ENCODE results near the gene RNF135. TPM values are rescaled to one million over a fixed set of nuclear protein-coding genes. Genes with fewer than 3 reads are reported as not detected.

The RNF135 gene
- polyA plus RNA-seq, 1 donor from 2014 or later = 0.17 TPM

DNA sequence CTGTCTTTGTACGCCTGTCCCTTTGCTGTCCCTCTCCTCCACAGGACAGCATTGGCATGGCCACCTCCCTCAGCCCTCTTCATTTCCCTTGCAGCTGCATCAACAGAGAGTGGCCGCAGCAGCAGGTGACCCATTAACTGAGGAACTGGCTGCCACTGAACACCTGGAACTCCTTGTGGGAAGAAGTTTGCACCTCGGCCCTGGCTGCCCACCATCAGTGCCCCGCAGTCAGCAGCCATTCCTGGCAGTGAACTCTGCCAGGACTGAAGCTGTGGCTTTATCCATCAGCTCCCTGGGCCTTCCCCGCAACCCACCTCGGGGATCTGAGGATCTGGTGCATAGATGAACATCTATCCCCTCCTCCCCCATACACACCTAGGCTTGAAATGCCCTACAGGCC lies 13.1 kb upstream of the RNF135 start:
- Histone ChIP-seq H3K36me3 (ENCODE audit: insufficient read depth, low read length) (no peaks in the 10 kb centered on the region), H3K27ac (ENCODE audit: low read length) (no peak overlapping the region), H3K79me2 (replicated peaks; ENCODE audit: insufficient read depth, low read length) (no peaks in the 10 kb centered on the region), H3F3A (ENCODE audit: insufficient read depth, low read length, poor library complexity, severe bottlenecking) (no peaks in the 10 kb centered on the region), H4K20me1 (ENCODE audit: insufficient read depth) (no peaks in the 10 kb centered on the region), H3K9ac (ENCODE audit: low read length) (no peak overlapping the region), H3K4me2 (ENCODE audit: low read length) (no peak overlapping the region), H3K9me2 (ENCODE audit: insufficient read depth, low read length) (no peaks in the 10 kb centered on the region), H3K4me3 (ENCODE audit: low read length) (no peak overlapping the region), H3K9me3 (ENCODE audit: low read length) (no peaks in the 10 kb centered on the region), H2AFZ (ENCODE audit: low read depth, low read length) (no peak overlapping the region), H3K27me3 (ENCODE audit: insufficient read depth, low read depth, low read length) (no peaks in the 10 kb centered on the region)
- no peak for TF ChIP-seq SMC3 (conservative IDR thresholded peaks at IDR 0.05; ENCODE audit: poor library complexity)
- TF ChIP-seq, protein P1, sequence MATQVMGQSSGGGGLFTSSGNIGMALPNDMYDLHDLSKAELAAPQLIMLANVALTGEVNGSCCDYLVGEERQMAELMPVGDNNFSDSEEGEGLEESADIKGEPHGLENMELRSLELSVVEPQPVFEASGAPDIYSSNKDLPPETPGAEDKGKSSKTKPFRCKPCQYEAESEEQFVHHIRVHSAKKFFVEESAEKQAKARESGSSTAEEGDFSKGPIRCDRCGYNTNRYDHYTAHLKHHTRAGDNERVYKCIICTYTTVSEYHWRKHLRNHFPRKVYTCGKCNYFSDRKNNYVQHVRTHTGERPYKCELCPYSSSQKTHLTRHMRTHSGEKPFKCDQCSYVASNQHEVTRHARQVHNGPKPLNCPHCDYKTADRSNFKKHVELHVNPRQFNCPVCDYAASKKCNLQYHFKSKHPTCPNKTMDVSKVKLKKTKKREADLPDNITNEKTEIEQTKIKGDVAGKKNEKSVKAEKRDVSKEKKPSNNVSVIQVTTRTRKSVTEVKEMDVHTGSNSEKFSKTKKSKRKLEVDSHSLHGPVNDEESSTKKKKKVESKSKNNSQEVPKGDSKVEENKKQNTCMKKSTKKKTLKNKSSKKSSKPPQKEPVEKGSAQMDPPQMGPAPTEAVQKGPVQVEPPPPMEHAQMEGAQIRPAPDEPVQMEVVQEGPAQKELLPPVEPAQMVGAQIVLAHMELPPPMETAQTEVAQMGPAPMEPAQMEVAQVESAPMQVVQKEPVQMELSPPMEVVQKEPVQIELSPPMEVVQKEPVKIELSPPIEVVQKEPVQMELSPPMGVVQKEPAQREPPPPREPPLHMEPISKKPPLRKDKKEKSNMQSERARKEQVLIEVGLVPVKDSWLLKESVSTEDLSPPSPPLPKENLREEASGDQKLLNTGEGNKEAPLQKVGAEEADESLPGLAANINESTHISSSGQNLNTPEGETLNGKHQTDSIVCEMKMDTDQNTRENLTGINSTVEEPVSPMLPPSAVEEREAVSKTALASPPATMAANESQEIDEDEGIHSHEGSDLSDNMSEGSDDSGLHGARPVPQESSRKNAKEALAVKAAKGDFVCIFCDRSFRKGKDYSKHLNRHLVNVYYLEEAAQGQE (IDR thresholded peaks at IDR 0.05; ENCODE audit: borderline replicate concordance) = no peak
- no peak for TF ChIP-seq EP300 (conservative IDR thresholded peaks at IDR 0.05; ENCODE audit: poor library complexity, severe bottlenecking)

DNA sequence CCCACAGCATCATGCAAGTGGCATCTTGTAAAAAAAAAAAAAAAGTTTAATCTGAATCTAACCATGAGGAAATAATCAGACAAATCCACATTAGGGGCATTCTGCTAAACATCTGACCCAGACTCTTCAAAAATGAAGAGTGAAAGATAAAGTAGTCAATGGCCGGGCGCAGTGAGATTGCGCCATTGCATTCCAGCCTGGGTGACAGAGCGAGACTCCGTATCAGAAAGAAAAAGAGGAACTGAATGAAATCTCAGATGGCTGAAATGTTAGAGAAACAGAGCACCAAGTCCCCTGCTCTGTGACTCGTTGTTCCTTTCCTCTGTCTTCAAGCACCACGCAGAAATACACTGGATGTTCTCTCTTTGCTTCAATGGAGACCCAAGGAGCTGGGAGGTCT lies 12.7 kb upstream of the RNF135 start:
- H3K27ac ChIP-seq (ENCODE audit: low read length) = no peak overlapping the region

More for the DNA sequence above, 12.7 kb upstream of the RNF135 start:
- H3K9me3 ChIP-seq (ENCODE audit: low read length) = no peaks in the 10 kb centered on the region
- no peaks in the 10 kb centered on the region for H4K20me1 ChIP-seq (ENCODE audit: insufficient read depth)
- H3K4me3 ChIP-seq (ENCODE audit: low read length) = no peak overlapping the region
- H3K27me3 ChIP-seq (ENCODE audit: insufficient read depth, low read depth, low read length) = no peaks in the 10 kb centered on the region
- no peaks in the 10 kb centered on the region for H3K79me2 ChIP-seq (replicated peaks; ENCODE audit: insufficient read depth, low read length)
- TF ChIP-seq EZH2 (IDR thresholded peaks at IDR 0.05; ENCODE audit: borderline replicate concordance, insufficient read depth, low read length, poor library complexity, severe bottlenecking) (no peak), SMC3 (conservative IDR thresholded peaks at IDR 0.05; ENCODE audit: poor library complexity) (no peak), MXI1 (conservative IDR thresholded peaks at IDR 0.05; ENCODE audit: poor library complexity, severe bottlenecking) (no peak), POLR2AphosphoS5 (IDR thresholded peaks at IDR 0.05) (no peak), EP300 (conservative IDR thresholded peaks at IDR 0.05; ENCODE audit: poor library complexity, severe bottlenecking) (no peak), TAF1 (IDR thresholded peaks at IDR 0.05; ENCODE audit: low read depth) (no peak), RAD21 (conservative IDR thresholded peaks at IDR 0.05) (no peak)
- TF ChIP-seq, protein P2, sequence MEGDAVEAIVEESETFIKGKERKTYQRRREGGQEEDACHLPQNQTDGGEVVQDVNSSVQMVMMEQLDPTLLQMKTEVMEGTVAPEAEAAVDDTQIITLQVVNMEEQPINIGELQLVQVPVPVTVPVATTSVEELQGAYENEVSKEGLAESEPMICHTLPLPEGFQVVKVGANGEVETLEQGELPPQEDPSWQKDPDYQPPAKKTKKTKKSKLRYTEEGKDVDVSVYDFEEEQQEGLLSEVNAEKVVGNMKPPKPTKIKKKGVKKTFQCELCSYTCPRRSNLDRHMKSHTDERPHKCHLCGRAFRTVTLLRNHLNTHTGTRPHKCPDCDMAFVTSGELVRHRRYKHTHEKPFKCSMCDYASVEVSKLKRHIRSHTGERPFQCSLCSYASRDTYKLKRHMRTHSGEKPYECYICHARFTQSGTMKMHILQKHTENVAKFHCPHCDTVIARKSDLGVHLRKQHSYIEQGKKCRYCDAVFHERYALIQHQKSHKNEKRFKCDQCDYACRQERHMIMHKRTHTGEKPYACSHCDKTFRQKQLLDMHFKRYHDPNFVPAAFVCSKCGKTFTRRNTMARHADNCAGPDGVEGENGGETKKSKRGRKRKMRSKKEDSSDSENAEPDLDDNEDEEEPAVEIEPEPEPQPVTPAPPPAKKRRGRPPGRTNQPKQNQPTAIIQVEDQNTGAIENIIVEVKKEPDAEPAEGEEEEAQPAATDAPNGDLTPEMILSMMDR (IDR thresholded peaks at IDR 0.05; ENCODE audit: poor library complexity, severe bottlenecking) = no peak
- TF ChIP-seq, protein P1 (IDR thresholded peaks at IDR 0.05; ENCODE audit: borderline replicate concordance) = no peak
- H3K4me2 ChIP-seq (ENCODE audit: low read length) = no peak overlapping the region
- no peaks in the 10 kb centered on the region for H3K36me3 ChIP-seq (ENCODE audit: insufficient read depth, low read length)
- H3F3A ChIP-seq (ENCODE audit: insufficient read depth, low read length, poor library complexity, severe bottlenecking) = no peaks in the 10 kb centered on the region
- H3K9ac ChIP-seq (ENCODE audit: low read length) = no peak overlapping the region
- H3K9me2 ChIP-seq (ENCODE audit: insufficient read depth, low read length) = no peaks in the 10 kb centered on the region
- H2AFZ ChIP-seq (ENCODE audit: low read depth, low read length) = no peak overlapping the region
